Midbrain (tissue), 1 donor: ENCODE measurements around the gene MS4A10.
A peak's percentile ranks its signal among the peaks of the same experiment; 100 is the strongest.
"Not testable (repeated sequence)": the region's sequence is repeated elsewhere in the genome, so short reads cannot be mapped to it uniquely, and the experiment has no call there.

Source experiments
- DNase-seq: peaks from one replicate; lab custom pipeline; 2025; lab: John Stamatoyannopoulos, UW

The MS4A10 gene

DNA sequence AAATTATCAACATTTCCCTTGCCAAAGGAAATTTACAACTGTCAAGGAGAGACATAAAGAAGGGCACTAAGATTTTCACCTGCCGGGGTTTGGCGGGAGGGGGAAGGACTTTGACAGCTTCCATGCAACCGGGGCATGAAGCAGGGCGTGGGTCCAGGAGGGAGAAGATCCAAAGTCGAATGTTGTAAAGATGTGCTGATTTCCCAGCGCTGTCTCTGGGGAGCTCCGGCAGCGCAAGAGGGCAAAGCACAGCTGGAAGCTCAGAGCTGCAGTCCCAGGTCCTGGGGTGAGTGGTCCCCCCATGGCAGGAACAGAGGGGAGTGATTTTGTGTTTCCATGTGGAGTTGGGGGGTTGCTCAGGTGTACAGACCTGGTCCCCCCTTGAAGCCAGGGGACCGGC is at the start of gene MS4A10:
TSS of gene MS4A10 (plus strand) at position 198 of the 400 bp plus-strand sequence. CDS start 5,003 bp downstream, outside the sequence.
- DNase-seq: no peak

DNA sequence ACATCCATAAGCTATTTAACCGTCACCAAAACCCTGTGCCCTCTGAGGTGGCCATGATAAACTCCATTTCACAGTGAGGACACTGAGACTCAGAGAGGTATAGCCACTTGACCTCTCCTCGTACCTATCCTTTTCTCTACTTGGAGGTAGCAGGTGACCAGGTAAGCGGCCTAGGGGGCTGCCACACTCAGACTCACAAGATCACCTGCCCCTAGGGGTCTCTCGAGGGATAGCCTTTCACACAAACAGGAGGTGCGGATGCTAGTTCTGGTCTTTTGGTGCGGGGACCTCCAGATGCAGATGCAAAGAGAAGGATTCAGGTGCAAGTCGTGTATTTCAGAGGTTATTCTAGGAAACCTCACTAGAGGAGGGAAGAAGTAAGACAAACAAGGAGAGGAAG is 46.0 kb upstream of the MS4A10 start:
- DNase-seq: no peak

DNA sequence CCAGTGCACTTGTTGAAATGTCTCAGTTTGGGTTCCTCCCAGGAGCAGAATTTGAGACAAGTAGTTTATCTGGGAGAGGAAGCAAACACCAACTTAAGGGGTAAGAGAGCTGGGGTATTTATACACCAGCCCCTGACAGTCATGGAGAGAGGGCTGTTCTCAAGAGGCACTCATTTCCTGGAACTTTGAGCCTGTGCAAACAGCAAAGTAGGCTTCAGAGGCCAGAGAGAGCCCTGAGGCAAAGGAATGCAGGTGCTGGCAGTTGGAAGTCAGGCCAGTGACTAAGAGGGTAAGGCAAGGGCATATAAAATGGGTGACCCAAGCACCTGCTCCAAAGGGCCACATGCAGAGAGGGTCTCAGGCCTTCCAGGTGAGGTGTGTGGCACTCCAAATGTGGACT is 44.6 kb upstream of the MS4A10 start:
- DNase-seq: no peak

DNA sequence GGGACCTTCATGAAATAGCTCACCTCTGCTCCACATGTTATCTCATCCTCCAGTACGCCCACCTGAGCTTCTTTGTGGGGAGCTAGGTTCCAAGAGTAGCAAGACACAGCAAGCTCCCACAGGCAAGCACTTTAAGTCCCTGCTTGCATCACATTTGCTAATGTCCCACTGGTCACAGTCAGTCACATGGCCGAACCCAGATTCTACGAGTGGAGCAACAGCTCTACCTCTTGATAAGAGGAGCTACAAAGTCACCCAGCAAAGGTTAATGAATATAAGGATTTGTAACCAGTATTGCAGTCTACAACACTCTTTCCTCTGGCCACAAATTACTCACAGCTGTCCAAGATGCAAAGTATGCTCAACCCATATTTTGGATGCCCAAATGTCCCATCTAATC is 43.7 kb upstream of the MS4A10 start:
- no peak for DNase-seq

DNA sequence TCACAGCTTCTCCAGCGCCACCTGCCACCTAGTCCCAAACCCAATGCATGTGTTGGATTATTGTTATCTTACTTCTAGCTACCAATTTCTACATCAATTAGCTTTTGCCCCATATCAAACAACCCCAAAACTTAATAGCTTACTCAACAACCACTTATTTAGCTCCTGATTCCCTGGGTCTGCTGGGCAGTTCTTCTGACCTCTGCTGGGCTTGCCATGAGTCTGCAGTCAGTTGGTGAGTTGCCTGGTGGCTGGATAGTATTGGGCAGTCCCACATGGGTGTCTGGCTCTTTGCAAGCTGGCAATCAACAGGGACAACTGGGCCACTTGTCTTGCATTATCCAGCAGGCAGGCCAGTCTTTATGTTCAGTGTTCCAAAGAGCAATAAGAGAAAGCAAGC is 42.1 kb upstream of the MS4A10 start:
- no peak for DNase-seq

DNA sequence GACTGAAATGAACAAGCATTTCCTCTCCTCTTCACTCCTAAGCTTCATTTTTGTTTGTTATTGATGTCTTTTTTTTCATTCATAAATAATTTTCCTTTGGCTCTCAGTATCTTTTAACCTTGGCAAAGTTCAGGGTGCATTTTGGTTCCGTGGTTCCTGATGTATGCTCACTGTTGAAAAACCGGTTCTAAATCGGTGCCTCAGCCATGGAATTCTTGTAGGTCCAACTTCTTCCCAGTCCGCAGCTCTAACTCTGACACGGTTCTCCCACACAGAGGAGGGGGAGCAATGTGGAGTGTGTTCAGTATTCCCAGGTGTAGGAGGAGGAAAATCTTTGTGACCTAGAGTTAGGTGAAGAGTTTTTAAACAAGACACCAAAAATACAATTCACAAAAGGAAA is 41.0 kb upstream of the MS4A10 start:
- DNase-seq: no peak

DNA sequence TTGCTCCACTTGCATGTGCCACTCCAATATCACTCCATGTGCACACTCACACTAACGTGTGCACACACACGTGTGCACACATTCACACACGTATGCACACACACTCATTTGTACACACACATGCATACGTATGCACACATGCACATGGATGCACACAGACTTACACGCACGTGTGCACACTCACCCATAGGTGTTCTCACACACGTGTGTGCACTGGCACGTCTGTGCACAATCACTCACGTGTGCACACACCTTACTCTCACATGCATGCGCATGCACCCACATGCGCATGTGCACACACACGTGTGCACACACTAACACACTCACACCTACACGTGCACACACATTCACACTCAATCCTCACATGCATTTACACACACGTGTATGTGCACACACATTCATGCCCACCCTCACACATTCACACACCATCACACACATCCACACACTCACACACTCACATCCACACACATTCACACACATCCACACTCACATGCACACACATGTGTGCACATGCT is 37.7 kb upstream of the MS4A10 start:
- DNase-seq: no peak

DNA sequence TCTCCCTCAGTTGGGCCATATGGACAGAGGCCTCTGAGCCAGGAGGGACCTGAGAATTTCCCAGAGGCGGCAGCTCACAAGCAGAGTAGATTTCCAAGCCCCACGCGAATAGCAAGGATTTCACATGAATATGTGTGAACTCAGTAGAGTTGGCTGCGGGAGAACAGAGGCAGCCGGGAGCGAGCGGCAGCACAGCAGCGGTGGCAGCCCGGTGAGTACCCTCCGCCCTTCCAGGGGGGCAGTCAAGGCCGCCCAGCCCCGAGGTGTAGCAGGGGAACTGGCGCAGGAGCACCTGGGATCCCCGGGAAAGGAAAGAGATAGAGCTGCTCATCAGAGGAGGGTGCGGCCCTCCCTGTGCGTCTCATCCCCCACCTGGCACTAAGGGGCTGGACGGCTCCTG is 36.9 kb upstream of the MS4A10 start:
- DNase-seq: no peak

DNA sequence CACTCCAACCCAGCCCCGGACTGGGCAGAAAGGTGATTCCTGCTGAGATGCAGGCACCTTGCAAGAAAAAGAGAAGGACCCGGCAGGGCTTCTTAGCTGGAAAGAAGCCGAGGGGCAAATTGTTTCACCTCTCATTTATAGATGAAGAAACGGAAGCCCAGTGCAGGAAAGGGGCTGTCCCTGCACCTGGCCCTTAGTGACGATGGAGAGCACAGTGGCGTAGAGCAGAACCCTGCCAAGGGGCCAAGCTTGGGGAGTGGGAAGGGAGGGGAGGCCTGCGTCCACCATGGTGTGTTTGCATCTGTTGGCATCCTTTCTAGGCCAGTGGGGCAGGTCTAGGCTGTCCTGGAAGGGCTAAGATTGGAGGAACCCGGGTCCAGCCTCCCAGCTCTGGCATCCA is 36.3 kb upstream of the MS4A10 start:
- DNase-seq: no peak

DNA sequence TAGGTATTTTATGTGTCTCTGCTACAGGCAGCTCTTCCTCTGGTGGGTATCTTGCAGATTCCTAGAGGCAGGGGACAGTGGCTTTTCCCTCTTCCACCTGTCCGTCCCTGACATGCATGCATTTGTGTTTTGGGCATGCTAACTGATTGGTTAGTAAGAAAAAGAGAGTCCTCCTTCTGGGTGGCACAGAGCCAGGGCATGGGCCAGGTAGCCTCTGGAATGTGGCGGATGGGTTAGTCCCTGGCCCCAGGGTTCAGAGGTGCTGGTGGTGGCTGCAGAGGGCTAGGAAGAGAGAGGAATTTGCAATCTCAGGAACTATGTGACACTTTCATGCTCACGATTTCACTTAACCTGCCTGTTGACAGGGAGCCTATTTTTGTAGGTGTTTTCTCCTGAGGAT is 34.2 kb upstream of the MS4A10 start:
- no peak for DNase-seq

DNA sequence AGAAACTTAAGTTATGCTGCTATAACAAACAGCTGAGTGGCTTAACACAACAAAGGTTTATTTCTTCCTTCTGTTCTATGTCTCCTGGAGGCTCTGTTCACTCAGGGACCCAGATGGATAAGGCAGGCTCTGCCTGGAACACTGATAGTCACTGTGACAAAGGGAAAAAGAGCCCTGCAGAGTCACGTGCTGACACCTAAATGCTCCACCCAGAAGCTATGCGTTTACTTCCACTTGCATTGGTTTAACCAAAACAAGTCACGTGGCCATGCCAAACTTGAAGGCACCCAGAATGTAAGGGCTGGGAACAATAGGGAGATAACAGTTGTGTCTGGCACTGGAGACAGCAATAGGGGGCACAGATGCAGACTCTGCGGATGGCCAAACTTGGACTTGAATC is 31.8 kb upstream of the MS4A10 start:
- DNase-seq: no peak

DNA sequence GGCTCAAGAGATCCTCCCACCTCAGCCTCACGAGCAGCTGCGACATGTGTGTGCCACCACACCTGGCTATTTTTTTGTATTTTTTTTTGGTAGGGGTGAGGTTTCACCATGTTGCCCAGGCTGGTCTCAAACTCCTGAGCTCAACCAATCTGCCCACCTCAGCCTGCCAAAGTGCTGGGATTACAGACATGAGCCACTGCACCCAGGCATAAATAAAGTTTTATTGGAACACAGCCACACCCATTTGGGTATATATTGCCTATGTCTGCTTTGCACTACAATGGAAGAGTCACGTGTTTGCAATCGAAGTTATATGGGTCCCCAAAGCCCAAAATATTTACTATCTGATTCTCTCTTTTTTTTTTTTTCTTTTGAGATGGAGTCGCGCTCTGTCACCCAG is 30.2 kb upstream of the MS4A10 start:
- DNase-seq: no peak

DNA sequence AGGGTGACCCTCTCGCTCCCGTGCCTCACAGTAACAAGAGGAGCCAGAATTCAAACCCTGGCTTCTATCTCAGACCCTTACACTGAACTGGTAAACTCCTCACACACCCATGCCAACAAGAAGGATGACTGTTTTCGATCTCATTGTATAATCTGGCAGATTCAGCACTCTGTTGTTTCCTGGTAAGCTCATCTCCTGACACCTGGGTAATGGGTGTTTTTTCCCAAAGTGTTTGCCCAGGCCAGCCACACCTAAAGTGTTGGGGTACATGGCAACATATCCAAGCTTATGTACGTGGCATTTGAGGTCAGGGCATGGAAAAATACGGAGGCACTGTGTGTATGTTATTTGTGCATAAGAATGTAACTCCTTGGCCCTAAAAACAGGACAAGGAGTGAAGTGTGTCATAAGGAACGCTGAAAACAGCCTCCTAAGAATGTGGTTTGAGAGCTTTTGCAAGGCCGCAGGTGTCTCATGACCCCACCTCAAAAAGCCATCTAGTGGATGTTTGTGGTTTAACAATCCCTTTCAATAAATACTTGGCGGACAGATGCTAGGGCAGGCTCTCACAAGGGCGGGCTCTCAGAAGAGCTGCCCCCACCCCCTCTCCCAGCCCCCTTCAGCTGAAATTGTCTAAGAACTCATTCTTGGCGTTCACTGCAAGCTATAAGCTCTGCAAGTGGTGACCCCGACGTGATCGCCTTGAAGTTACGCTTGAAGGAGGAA is 28.7 kb upstream of the MS4A10 start, which contains the start of gene MS4A15:
TSS of gene MS4A15 (plus strand) at position 561 of the 726 bp plus-strand sequence. CDS start 6,867 bp downstream, outside the sequence.
- DNase-seq: no peak

DNA sequence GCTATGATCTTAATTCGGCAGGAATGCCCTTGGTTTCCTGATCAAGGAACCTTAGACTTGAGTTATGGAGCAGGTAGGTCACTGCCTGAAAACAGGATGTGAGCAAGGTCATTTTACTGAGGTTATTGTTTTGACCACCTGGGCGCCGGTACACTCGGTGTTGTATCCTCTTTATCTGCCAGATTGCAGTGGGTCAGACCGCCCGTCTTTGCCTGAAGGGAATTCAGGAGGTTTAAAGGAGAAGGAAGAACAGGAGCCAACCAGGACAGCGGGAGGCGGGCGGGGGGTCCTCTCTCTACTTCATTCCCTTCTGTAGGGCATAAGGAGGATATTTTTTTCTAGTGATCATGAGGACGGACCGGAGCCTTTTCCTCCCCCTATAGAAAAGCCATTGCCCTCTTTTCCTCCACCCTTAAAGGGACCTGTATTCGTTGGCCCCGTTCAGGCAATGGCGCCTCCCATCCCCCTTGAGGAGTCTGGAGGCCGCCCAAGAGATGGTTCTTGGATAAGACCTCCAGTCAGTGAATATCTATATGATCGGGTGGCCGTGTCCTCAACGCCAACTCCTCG is 27.8 kb upstream of the MS4A10 start:
- DNase-seq: no peak

DNA sequence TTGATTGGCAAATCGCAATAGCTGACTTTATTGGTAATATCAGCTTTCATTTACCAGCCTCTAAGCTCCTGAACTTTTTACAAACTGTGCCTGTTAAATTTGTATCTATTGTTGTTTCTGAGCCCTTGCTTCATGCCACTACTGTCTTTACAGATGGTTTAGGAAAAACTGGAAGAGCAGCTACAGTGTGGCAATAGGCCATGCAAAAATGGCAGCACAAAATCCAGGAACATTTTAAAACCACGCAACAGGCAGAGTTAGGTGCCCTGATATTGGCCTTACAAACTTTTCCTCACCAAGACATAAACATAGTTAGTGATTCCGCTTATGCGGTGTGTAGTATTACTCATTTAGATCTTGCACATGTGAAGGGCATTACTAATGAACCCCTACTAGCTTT is 26.5 kb upstream of the MS4A10 start:
- not testable (repeated sequence) for DNase-seq

DNA sequence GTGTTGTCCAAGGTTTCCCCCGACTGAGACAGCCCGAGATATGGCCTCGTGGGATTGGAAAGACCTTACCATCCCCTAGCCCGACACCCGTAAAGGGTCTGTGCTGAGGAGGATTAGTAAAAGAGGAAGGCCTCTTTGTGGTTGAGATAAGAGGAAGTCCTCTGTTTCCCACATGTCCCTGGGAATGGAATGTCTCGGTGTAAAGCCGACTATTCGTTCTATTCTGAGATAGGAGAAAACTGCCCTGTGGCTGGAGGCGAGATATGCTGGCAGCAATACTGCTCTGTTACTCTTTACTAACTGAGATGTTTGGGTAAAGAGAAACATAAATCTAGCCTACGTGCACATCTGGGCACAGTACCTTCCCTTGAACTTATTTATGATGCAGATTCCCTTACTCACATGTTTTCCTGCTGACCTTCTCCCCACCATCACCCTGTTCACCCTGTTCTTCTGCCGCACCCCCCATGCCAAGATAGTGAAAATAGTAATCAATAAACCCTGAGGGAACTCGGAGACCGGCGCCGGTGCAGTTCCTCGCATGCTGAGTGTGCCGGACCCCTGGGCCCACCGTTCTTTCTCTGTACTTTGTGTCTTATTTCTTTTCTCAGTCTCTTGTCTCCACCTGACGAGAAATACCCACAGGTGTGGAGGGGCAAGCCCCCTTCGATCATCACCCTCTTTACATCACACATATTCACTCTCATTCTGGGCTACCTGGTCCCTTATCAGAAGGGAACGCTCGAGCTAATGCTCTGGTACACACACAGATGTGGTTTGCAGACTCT is 25.5 kb upstream of the MS4A10 start:
- DNase-seq: peak; percentile 1

DNA sequence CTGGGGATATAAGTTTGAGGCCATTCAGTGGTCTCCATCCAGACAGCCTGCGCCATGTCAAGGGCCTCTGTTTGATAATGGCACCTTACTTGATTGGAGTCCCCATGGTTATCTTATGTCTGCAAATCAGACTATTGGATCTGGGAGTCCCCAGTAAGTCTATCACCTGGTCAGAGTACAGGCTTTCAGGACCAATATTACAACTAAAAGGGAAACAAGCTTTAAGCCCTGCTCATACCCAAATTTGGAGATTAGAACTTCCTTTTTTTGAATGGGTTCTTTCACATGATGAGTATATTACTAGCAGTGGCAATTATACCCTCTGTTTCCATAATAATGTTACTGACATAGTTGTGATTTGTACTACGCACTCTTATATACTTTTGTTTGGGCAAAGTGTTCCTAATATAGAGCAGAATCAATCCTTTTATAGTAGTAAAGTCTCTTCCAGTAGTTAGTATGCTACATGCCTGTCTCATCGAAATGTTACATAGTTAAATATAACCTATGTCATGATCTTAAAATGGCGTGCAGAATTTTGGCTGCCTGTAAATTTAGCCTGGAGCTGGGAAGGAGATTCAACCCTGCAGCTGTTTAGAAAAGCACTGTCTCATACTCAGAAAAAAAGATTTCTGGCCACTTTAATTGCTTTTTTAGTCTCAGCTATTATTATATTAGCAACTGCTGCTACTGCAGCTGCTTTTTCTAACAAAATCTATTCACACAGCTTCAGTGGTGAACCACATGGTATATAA is 23.5 kb upstream of the MS4A10 start:
- DNase-seq: no peak

DNA sequence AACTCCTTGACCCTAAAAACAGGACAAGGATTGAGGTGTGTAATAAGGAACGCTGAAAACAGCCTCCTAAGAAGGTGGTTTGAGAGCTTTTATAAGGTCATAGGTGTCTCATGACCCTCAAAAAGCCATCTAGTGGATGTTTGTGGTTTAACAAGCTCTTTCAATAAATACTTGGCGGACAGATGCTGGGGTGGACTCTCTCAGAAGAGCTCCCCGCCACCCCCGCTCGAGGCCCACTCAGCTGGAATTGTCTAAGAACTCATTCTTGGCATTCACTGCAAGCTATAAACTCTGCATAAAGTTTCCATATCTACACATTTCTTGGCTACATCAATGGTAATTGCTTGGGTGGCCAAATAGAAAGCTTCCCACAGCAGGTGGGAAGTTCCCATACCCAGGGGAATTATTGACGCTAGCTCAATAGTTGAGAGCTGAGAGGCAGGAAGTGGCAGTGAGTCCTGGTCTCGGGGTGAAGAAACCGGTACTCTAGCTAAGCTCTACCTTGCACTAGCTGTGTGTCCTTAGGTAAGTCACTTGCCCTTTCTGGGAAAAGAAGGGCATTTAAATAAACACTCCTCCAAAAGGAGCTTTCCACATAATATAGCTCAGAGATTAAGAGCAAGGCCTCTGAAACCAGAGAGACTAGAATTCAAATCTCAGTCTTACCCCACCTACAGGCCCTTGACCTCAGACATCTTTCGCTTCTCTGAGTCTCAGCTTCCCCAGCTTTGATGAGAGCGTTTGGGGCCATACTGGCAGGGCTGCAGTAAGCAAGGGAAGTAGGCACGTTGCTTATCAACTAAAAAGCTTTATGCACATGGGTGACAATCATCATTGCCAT is 22.1 kb upstream of the MS4A10 start:
- no peak for DNase-seq

DNA sequence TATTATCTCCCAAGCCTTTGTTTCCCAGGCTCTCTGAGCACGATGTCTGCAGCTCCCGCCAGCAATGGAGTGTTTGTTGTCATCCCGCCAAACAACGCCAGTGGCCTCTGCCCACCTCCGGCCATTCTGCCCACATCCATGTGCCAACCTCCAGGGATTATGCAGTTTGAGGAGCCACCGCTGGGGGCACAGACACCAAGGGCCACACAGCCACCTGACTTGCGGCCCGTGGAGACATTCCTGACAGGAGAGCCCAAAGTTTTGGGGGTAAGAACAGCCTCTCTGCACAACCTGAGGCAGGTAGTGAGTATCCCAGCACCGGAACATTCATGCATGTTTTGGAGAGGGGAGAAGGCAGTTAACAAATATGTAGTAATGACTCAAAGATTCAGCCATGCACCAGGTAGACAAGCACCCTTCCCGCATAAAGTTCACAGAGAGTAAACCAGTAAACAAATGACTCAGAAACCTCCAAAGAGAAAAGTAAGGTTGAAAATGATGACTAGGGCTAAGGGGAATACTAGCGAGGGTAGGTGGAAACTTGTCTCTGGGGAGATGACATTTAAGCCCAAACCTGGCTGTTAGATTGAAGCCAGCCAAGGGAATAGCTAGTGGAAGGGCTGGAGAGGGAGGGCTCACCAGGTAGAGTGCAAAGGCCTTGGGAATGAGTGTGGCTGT is 21.3 kb upstream of the MS4A10 start:
- DNase-seq: no peak

DNA sequence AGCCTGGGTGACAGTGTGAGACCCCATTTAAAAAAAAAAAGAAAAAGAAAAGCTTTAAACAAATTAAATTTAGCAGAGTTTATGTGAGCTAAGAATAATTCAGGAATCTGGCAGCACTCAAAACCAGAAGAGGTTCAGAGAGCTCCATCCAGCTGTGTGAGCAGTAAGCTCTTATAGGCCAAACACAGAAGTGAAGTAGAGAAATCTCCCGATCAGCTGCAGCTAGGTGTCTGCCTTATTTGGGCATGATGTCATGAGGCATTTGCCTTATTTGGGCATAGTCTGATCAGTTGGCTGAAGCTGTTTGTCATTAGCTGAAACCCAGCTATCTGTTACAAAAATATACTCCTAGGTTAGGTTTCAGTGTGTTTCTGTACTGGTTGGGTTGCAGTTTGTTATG is 20.3 kb upstream of the MS4A10 start:
- no peak for DNase-seq

DNA sequence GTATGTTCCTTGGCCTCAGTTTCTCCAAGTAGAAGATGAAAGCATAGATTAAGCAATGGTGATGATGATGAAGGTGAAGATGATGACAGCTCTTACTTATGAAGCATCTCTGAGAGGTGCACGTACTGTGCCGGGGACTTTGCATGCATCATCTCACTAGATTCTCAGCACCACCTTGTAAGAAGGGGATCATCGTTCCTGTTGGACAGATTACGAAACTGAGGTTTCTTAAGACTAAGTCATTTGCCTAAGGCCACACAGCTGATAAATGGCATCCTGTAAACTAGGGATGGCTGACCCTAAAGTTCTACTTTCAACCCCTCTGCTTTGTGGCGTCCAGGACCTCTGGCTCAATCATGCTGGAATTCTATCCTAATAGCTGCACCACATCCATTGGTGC is 19.8 kb upstream of the MS4A10 start:
- DNase-seq: no peak
